Activated CD8-positive, alpha-beta T cell treated with anti-CD3 and anti-CD28 coated beads for 36 hours (primary cell): ENCODE results near the gene ADAMTS2. TPM values are rescaled to one million over a fixed set of nuclear protein-coding genes. Genes with fewer than 3 reads are reported as not detected.

ENCODE experiments used
- ATAC-seq: fragments of 200-7000 bp; cut with Tn5 transposase; one replicate; pipeline ENCODE4 v1.10.0; 2021; ENCODE audit warnings: mild to moderate bottlenecking, moderate library complexity
- CTCF ChIA-PET: fragments of 350-600 bp; sonication (Branson Sonifier 250); formaldehyde crosslinking; loops from one replicate; lab custom pipeline; 2021; ENCODE audit warnings: antibody characterized with exemption; lab: Charles Lee
- POLR2A ChIA-PET: fragments of 350-600 bp; sonication (Branson Sonifier 250); formaldehyde crosslinking; loops from one replicate; lab custom pipeline; 2021; ENCODE audit warnings: antibody characterized with exemption; lab: Charles Lee
- DNase-seq: peaks from one replicate; pipeline ENCODE4 v3.0.0-alpha.2; 2020
- H3K27ac Mint-ChIP-seq: one replicate; pipeline ENCODE4 v1.8.0; 2021; ENCODE audit warnings: mild to moderate bottlenecking, mixed read lengths
- H3K27me3 Mint-ChIP-seq: one replicate; pipeline ENCODE4 v1.8.0; 2021; ENCODE audit warnings: mixed read lengths
- H3K36me3 Mint-ChIP-seq: one replicate; pipeline ENCODE4 v1.8.0; 2021; ENCODE audit warnings: low read depth, mixed read lengths
- H3K4me1 Mint-ChIP-seq: one replicate; pipeline ENCODE4 v1.8.0; 2021; ENCODE audit warnings: low read depth, mixed read lengths
- H3K4me3 Mint-ChIP-seq: one replicate; pipeline ENCODE4 v1.8.0; 2021; ENCODE audit warnings: mild to moderate bottlenecking, moderate library complexity, mixed read lengths
- H3K9me3 Mint-ChIP-seq: one replicate; pipeline ENCODE4 v1.8.0; 2021; ENCODE audit warnings: mixed read lengths
- CTCF ChIP-seq: fragments of 200-600 bp; IDR thresholded peaks from one replicate; pipeline ENCODE4 v1.8.0; 2022; ENCODE audit warnings: antibody characterized with exemption, mild to moderate bottlenecking
- intact Hi-C: fragments of 100-400 bp; cut with micrococcal nuclease; formaldehyde crosslinking; loops from one replicate; pipeline ENCODE4 v1.10.0; 2022
- total RNA-seq, 2 experiments: library from RNA; stranded (reverse); gene quantifications; one replicate each; pipeline ENCODE4 v1.2.3, GENCODE V29; 2021

The ADAMTS2 gene
- total RNA-seq, 2 experiments from 2014 or later: not detected

- Mint-ChIP-seq H3K27me3 (no peaks in the 10 kb centered on the region), H3K4me1 (no peaks in the 10 kb centered on the region), H3K36me3 (no peaks in the 10 kb centered on the region), H3K27ac (no peak overlapping the region), H3K4me3 (no peak overlapping the region), H3K9me3 (no peaks in the 10 kb centered on the region)
- TF ChIP-seq CTCF: no peak
- no peak for ATAC-seq
- CTCF ChIA-PET: no interaction called here
- DNase-seq: no peak
- intact Hi-C loops: no loop called here
- POLR2A ChIA-PET: no interaction called here
These were observed 63.6 kb downstream of the ADAMTS2 start for GRCh38 chr5:179281694-179282093.

DNA sequence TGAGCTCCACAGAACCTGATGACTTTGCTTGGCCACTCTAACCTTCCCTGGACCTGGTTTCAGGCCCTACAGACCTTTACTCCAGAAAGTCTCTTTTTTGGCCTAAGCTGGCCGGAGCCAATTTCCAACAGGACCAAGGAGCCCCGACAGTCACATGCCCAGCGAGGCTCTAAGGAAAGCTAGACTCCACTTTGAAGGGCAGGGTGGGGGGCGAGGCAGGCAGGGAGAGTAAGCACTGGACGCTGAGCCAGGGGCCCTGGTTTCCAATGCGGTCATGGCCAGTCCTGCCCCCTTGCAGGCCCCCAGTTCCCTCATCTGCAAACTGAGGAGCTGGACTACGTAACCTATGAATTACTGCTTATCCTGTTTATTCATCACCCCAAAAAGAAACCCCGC is 65.2 kb downstream of the ADAMTS2 start:
- intact Hi-C loops: no loop called here
- no peak for TF ChIP-seq CTCF
- CTCF ChIA-PET: no interaction called here

GRCh38 chr5:179279347-179280094 is 65.7 kb downstream of the ADAMTS2 start:
- ChIA-PET CTCF (no interaction called here), POLR2A (no interaction called here)
- Mint-ChIP-seq H3K4me1 (no peaks in the 10 kb centered on the region), H3K4me3 (no peak overlapping the region), H3K27ac (no peak overlapping the region), H3K36me3 (no peaks in the 10 kb centered on the region), H3K9me3 (no peaks in the 10 kb centered on the region), H3K27me3 (no peaks in the 10 kb centered on the region)
- DNase-seq: no peak
- TF ChIP-seq CTCF: no peak
- intact Hi-C loops: no loop called here
- ATAC-seq: no peak

More for the DNA sequence above, 65.2 kb downstream of the ADAMTS2 start:
- Mint-ChIP-seq H3K4me1 (no peaks in the 10 kb centered on the region), H3K9me3 (no peaks in the 10 kb centered on the region), H3K27ac (no peak overlapping the region), H3K4me3 (no peak overlapping the region), H3K36me3 (no peaks in the 10 kb centered on the region), H3K27me3 (no peaks in the 10 kb centered on the region)
- DNase-seq (no peak), ATAC-seq (no peak)
- POLR2A ChIA-PET: no interaction called here

- Mint-ChIP-seq H3K27ac (no peak overlapping the region), H3K4me1 (no peaks in the 10 kb centered on the region), H3K4me3 (no peak overlapping the region), H3K27me3 (no peaks in the 10 kb centered on the region), H3K9me3 (no peaks in the 10 kb centered on the region), H3K36me3 (no peaks in the 10 kb centered on the region)
- ChIA-PET CTCF (no interaction called here), POLR2A (no interaction called here)
- no peak for TF ChIP-seq CTCF
- intact Hi-C loops: no loop called here
- ATAC-seq: no peak
- no peak for DNase-seq
These were observed 66.7 kb downstream of the ADAMTS2 start for GRCh38 chr5:179278546-179278945.

DNA sequence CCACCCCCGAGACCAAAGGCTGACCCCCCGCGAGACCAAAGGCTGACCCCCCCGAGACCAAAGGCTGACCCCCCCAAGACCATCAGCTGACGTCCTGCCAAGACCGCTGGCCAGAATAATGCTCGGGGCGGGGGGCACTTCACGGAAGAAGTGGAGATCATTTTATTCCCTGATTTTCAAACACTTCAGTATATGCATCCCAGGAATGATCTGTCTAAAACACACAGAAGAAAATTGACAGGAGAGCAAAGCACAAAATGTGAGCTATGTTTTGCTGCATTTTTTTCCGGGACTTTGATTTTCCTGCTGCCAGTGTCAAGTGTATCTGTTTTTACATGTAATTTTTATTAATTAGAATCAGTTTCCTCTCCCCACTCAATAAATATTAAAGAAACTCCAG is 67.1 kb downstream of the ADAMTS2 start:
- TF ChIP-seq CTCF: no peak
- Mint-ChIP-seq H3K4me3 (no peak overlapping the region), H3K9me3 (no peaks in the 10 kb centered on the region), H3K4me1 (no peaks in the 10 kb centered on the region), H3K27me3 (no peaks in the 10 kb centered on the region), H3K36me3 (no peaks in the 10 kb centered on the region), H3K27ac (no peak overlapping the region)
- ChIA-PET CTCF (no interaction called here), POLR2A (no interaction called here)
- ATAC-seq: no peak
- intact Hi-C loops: no loop called here
- no peak for DNase-seq
